Measurements from ENCODE around the gene MTM1.
A peak's percentile ranks its signal among the peaks of the same experiment; 100 is the strongest.

The MTM1 gene

DNA sequence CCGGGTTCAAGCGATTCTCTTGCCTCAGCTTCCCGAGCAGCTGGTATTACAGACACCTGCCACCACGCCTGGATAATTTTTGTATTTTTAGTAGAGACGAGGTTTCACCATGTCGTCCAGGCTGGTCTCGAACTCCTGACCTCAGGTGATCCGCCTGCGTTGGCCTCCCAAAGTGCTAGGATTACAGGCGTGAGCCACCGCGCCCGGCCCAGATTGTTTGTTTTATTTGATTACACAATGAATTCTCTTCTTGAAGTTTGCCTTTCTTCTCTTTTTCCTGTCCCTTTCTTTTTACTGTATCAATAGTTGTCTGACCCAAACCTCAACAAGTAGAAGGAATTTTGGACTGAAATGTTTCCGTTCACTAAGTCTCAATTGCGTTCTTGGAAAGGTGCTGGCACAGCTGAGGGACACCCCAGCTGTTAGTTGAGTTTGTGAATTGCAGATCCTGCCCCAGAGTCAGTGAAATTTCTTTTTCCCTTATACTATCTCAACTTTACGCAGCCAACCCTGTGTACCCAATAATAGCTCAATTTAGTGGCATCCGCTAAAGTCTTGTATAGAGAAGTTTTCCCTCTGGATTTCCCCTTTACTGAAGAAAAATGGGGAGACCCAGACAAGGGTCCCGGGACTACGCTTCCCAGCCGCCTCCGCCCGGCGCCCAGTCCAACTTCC, 639 bp upstream of the MTM1 start:
- ATAC-seq (replicated peaks) (no peak), DNase-seq (no peak)
- peaks cover 17 to 27% of the 10 kb centered on the region in 2 donors for H3K4me1 Mint-ChIP-seq (ENCODE audit: low read depth in 2 of 2)
- H3K27me3 Mint-ChIP-seq = no peaks in the 10 kb centered on the region
- H3K36me3 Mint-ChIP-seq (ENCODE audit: insufficient read depth) = no peaks in the 10 kb centered on the region
- peak overlapping the region in 1 of 2 donors; percentile 17 for H3K27ac Mint-ChIP-seq
- H3K9me3 Mint-ChIP-seq = no peaks in the 10 kb centered on the region
- H3K4me3 Mint-ChIP-seq = peak overlapping the region; percentile 61 to 83

DNA sequence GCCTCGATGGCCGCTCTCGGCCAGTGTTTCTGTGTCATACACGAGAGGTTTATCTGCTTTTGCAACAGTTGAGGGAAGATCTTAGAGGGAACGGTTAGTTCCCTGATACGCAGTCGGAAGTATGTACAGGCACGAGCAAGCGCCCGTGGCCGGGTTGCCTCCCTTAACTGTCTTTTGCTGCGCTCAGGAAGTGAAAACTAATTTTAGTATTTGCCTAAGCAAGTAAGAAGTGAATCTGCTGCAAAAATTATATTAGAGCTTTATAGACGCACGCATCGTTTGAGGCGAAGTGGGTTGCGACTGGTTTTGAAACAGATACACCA, 695 bp downstream of the MTM1 start:
- Mint-ChIP-seq H3K9me3 (no peaks in the 10 kb centered on the region), H3K4me3 (peak overlapping the region; percentile 83), H3K27me3 (no peaks in the 10 kb centered on the region), H3K36me3 (ENCODE audit: insufficient read depth) (peaks cover 3% of the 10 kb centered on the region), H3K27ac (peak overlapping the region; percentile 71 to 80), H3K4me1 (ENCODE audit: low read depth in 2 of 2) (peaks cover 26 to 39% of the 10 kb centered on the region in 2 donors)
- DNase-seq (peak; percentile 15 to 23 (median 21)), ATAC-seq (replicated peaks) (peak; percentile 31)

DNA sequence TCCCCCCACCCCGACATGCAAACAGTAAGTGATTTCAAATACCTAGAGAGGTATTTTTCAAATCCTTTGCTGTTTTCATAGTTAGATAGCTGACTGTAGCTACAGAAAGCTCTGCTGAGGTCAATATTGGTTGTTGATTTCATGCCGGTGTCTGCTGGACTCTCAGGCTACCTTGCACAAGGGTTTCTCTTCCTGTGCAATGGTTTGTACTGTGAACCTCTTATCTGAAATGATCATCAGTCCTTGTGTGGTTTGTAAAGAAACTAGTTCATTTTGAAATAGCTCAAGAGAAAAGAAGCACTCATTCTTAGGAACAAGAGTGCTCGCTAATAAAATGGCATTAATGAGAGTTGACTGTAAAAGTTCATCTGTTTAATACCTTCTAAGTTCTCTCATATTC, 2.1 kb downstream of the MTM1 start:
- no peak overlapping the region for H3K27ac Mint-ChIP-seq
- ATAC-seq (replicated peaks) (no peak), DNase-seq (no peak)
- H3K4me3 Mint-ChIP-seq = peak overlapping the region; percentile 83
- H3K36me3 Mint-ChIP-seq (ENCODE audit: insufficient read depth) = peaks cover 3% of the 10 kb centered on the region
- H3K9me3 Mint-ChIP-seq = no peaks in the 10 kb centered on the region
- H3K4me1 Mint-ChIP-seq (ENCODE audit: low read depth in 2 of 2) = peaks cover 36 to 51% of the 10 kb centered on the region in 2 donors
- H3K27me3 Mint-ChIP-seq = no peaks in the 10 kb centered on the region

DNA sequence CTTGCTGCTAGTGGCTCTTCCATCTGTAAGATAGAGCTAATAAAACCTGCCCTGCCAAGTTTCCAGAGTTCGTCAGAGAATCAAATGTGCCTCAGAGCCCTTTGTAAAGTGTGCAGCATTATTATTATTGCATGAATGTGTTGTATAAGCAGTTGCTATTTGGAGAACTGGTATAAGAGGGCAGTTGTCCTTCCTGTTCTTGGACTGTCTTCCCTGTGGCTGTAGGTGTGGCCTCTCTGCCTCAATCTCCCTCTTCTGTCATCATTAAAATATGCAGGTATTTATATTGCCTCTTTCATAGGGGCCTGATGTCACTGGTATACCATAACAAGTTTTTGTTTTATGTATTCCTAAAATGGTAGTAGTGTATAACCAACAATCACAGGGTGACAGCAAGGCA, 3.8 kb downstream of the MTM1 start:
- no peak for ATAC-seq (replicated peaks)
- H3K36me3 Mint-ChIP-seq (ENCODE audit: insufficient read depth) = peaks cover 3% of the 10 kb centered on the region
- H3K27ac Mint-ChIP-seq = peak overlapping the region in 1 of 2 donors; percentile 38
- no peaks in the 10 kb centered on the region for H3K27me3 Mint-ChIP-seq
- no peak for DNase-seq
- H3K4me1 Mint-ChIP-seq (ENCODE audit: low read depth in 2 of 2) = peaks cover 43 to 64% of the 10 kb centered on the region in 2 donors
- peak overlapping the region; percentile 47 to 75 for H3K4me3 Mint-ChIP-seq
- no peaks in the 10 kb centered on the region for H3K9me3 Mint-ChIP-seq

DNA sequence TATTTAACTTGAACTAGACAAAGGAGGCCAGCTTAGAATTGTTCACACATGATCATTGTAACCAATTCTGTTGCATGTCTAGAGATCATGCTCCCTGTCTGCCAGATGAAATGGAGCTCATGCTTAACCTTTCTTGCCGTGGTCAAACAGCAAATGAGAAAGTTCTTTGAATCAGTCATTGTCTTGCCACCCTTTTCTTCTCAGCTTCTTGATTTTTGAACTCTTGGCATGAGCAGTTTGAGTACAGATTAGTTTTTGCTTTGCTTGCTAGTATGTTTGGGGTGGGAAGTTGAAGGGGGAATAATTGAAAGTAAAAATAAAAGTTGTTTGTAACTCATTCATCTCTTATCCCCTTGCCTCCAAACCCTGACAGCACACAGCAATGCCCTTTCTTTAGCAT, 4.7 kb downstream of the MTM1 start:
- H3K27ac Mint-ChIP-seq = peak overlapping the region in 1 of 2 donors; percentile 54
- no peaks in the 10 kb centered on the region for H3K9me3 Mint-ChIP-seq
- H3K4me1 Mint-ChIP-seq (ENCODE audit: low read depth in 2 of 2) = peaks cover 47 to 66% of the 10 kb centered on the region in 2 donors
- no peak for ATAC-seq (replicated peaks)
- no peaks in the 10 kb centered on the region for H3K27me3 Mint-ChIP-seq
- H3K4me3 Mint-ChIP-seq = peak overlapping the region; percentile 74 to 75
- H3K36me3 Mint-ChIP-seq (ENCODE audit: insufficient read depth) = peaks cover 3% of the 10 kb centered on the region
- DNase-seq = no peak

DNA sequence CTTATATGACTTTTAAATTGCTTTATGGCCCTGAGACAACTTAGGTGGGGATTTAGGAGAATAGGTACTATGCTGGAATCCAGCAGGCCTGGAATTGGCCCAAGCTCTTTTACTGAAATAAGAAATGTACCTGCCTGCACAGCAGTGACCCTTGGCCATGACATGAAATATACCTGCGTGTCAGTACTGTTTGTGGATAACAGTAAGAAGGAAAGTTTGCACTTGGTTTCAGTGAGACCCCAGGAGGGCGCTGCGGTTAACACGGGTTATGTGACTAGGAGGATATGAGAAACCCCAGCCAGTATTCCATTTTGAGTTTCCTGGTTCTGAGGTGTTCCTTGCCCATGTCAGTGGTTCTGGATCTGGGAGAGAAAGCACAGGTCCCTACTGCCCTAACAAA, 5.3 kb downstream of the MTM1 start:
- peak; percentile 3 to 18 (median 11) for DNase-seq
- Mint-ChIP-seq H3K36me3 (ENCODE audit: insufficient read depth) (peaks cover 3% of the 10 kb centered on the region), H3K27me3 (no peaks in the 10 kb centered on the region), H3K27ac (peak overlapping the region in 1 of 2 donors; percentile 31), H3K4me3 (peak overlapping the region; percentile 74 to 75), H3K4me1 (ENCODE audit: low read depth in 2 of 2) (peaks cover 47 to 66% of the 10 kb centered on the region in 2 donors), H3K9me3 (no peaks in the 10 kb centered on the region)
- peak; percentile 35 for ATAC-seq (replicated peaks)

DNA sequence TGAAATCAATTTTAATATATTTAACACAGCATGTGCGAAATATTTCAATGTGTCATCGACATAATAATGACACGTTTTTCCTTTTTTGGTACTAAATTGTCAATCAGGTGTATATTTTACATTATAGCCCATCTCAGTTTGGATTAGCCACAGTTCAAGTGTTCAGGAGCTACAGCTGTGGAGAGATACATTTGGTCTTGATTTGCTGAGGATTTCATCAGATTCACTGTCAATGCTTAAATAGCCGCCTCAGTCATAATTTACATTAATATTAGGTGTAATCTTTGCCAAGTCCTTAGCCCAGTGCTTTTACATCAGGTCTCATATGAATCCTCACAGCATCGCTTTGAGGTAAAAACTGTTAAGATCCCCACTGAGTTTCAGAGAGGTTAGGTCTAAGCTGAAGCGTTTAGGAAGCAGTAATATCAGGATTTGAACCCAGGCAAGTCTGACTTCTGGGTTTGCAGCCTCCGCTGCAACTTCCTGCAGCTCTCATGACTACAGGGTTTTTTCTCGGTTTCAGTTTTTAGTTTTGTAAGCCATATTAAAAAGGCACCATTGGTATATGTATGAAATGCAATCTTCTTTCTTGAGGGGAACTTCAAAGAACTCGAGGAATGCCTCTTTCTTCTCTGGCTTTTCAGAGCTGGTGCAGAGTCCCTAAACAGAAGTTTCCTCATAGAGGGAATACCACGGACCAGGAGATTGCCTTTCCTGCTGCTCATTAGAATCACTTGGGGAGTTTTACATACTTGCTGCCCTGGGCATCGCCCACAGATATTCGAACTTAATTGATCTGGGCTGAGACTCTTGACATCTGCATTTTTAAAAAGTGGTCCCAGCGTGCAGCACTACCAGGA, 6.4 kb downstream of the MTM1 start:
- Mint-ChIP-seq H3K4me3 (peak overlapping the region; percentile 74 to 75), H3K27ac (peak overlapping the region; percentile 68 to 85), H3K9me3 (no peaks in the 10 kb centered on the region), H3K36me3 (ENCODE audit: insufficient read depth) (peaks cover 3% of the 10 kb centered on the region), H3K27me3 (no peaks in the 10 kb centered on the region), H3K4me1 (ENCODE audit: low read depth in 2 of 2) (peaks cover 44 to 62% of the 10 kb centered on the region in 2 donors)
- ATAC-seq (replicated peaks) = peak; percentile 49
- no peak for DNase-seq

DNA sequence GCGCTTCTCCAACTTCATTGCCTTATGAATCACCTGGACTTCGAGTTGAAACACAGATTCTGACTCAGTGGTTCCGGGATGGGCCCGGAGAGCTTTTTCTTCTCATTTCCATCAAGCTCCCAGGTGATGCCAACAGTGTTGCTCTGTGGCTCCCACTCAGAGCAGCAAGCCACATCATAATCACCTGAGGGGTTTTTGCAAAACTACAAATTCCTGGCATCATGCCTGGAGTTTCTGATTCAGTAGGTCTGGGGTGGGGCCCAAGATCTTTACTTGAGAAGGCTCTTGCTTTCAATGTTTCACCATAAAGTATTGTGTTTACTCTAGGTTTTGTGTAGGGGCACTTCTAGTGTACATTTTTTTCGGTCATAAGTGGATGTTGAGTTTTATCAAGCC, 7.0 kb downstream of the MTM1 start:
- H3K4me1 Mint-ChIP-seq (ENCODE audit: low read depth in 2 of 2) = peaks cover 43 to 59% of the 10 kb centered on the region in 2 donors
- peak overlapping the region; percentile 74 to 75 for H3K4me3 Mint-ChIP-seq
- H3K9me3 Mint-ChIP-seq = no peaks in the 10 kb centered on the region
- DNase-seq (peak; percentile 4 to 10 (median 4)), ATAC-seq (replicated peaks) (peak; percentile 67)
- no peaks in the 10 kb centered on the region for H3K27me3 Mint-ChIP-seq
- peaks cover 3% of the 10 kb centered on the region for H3K36me3 Mint-ChIP-seq (ENCODE audit: insufficient read depth)
- peak overlapping the region; percentile 68 to 85 for H3K27ac Mint-ChIP-seq

DNA sequence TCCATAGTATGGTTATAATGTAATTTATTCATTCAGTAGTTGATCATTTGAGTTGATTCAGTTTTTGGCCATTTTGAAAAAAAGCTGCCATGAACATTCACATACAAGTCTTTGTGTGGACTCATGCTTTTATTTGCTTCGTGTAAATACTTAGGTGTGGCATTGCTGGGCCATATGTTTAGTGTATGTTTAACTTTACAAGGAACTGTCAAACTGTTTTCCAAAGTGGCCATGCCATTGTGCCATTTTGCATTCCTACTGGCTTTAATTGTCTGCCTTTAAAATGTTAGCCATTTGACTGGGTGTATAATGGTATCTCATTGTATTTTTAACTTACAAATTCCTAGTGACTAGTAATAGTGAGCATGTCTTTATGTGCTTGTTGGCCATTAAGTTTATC, 8.8 kb downstream of the MTM1 start:
- Mint-ChIP-seq H3K9me3 (no peaks in the 10 kb centered on the region), H3K4me1 (ENCODE audit: low read depth in 2 of 2) (peaks cover 37 to 53% of the 10 kb centered on the region in 2 donors), H3K27me3 (no peaks in the 10 kb centered on the region), H3K27ac (no peak overlapping the region), H3K36me3 (ENCODE audit: insufficient read depth) (peaks cover 3% of the 10 kb centered on the region), H3K4me3 (no peak overlapping the region)
- ATAC-seq (replicated peaks) (no peak), DNase-seq (no peak)

DNA sequence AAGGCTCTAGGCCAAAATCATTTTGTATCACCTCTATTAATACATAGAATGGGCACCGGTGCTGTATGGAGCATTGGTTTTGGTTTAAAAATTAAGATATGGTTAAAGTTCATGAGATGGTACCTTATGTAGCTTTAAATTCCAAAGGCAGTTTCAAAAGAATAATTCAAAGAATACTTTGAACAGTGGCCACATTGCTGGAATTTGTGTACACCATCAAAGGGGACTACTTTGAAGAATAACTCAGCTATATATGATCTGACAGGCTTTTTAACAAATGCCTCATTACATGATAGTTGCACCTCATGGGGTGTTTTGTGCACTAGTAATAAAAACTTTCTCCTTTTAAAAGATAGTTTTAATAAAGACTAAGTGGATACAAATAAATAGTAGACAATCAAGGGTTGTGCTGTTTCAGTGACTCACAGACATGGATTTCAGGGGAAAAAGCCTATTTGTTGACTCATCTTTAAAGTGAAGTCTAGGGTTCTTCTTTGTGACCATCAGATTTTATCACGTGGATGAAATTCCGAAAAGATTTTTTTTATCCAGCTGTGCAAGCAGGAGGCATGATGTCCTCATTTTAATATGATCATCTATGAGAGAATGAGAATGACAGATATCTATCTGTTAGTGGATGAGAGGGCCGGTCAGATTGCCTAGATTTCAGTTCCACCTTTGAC, 12.8 kb downstream of the MTM1 start:
- DNase-seq (no peak), ATAC-seq (replicated peaks) (no peak)
- no peaks in the 10 kb centered on the region for H3K36me3 Mint-ChIP-seq (ENCODE audit: insufficient read depth)
- H3K27ac Mint-ChIP-seq = no peak overlapping the region
- H3K4me3 Mint-ChIP-seq = no peak overlapping the region
- H3K4me1 Mint-ChIP-seq (ENCODE audit: low read depth in 2 of 2) = peaks cover 11 to 23% of the 10 kb centered on the region in 2 donors
- no peaks in the 10 kb centered on the region for H3K9me3 Mint-ChIP-seq
- no peaks in the 10 kb centered on the region for H3K27me3 Mint-ChIP-seq

DNA sequence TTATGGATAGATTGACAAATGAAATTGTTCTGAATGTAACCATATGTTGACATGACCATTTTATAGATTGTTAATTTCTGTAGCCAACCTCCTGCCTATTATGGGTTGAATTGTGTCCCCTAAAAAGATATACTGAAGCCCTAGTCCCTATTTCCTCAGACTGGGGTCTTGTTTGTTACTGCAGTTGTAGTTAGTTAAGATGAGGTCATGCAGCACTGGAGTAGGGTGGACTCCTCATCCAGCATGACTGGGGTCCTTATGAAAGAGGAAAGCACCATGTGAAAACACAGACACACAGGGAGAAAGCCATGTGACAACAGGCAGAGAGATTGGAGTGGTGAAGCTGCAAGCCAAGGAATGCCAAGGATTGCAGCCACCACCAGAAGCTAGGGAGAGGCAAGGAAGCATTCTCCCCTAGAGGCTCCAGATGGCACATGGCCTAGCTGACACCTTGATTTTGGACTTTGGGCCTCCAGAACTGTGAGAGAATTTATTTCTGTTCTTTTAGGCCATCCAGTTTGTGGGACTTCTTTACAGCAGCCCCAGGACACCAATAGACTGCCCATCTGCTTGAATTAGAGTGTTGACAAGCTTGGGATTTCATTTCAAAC, 14.0 kb downstream of the MTM1 start:
- Mint-ChIP-seq H3K27me3 (no peaks in the 10 kb centered on the region), H3K9me3 (no peaks in the 10 kb centered on the region), H3K4me1 (ENCODE audit: low read depth in 2 of 2) (peaks cover 8 to 16% of the 10 kb centered on the region in 2 donors), H3K36me3 (ENCODE audit: insufficient read depth) (no peaks in the 10 kb centered on the region), H3K4me3 (no peak overlapping the region), H3K27ac (no peak overlapping the region)
- no peak for DNase-seq
- ATAC-seq (replicated peaks) = no peak

DNA sequence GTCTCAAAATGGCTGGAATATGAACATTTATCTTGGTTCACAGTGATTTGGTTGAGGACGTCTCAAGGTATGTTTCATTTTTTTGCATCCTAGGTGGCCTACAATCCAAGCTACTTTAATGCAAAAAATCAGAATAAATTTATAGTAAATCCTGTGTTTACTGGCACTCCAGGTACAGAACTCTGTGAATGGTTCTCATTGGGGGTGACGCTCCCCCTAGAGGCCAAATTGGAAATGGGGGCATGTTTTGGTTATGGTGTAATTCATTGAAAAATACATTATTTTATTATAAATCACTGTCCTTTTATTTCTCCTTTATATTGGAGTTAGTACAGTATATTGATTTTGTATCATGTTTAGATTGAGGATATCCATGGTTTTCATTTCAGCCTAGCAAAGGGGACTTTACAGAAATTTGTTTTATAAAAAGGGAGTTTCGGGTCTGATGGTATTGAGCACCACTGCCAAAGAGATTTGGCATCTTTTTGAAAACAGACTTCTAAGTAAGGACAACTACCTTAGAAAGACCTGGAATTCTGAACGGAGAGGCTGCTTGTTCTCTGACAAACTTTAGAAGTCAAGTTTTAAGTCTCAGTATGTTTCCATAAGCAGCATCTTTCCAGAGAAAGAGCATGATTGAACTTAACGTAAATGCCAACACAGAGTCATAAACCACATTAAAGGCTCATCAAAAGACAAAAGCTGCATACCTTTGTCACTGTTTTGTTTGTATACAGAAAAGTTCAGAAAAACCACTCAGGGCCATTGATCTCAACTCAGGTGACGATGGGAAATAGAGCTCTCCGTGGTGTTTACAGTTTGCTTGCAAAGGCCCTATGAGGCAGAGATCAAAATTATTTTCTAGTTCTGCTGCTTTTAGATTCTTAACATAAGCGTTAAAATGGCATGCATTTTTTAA, 19.4 kb downstream of the MTM1 start:
- Mint-ChIP-seq H3K36me3 (ENCODE audit: insufficient read depth) (no peaks in the 10 kb centered on the region), H3K4me1 (ENCODE audit: low read depth in 2 of 2) (peaks cover 0 to 11% of the 10 kb centered on the region in 2 donors)
- peak; percentile 48 for ATAC-seq (replicated peaks)

More for the DNA sequence above, 19.4 kb downstream of the MTM1 start:
- H3K9me3 Mint-ChIP-seq = no peaks in the 10 kb centered on the region
- H3K27ac Mint-ChIP-seq = no peak overlapping the region
- H3K4me3 Mint-ChIP-seq = no peak overlapping the region
- no peaks in the 10 kb centered on the region for H3K27me3 Mint-ChIP-seq
- peak; percentile 35 to 48 (median 35) for DNase-seq
